ENCODE measurements around the gene EPB41L2.
"Not testable (repeated sequence)": the region's sequence is repeated elsewhere in the genome, so short reads cannot be mapped to it uniquely, and the experiment has no call there.

The EPB41L2 gene

GRCh38 chr6:130947464-130947863 lies 115.6 kb downstream of the EPB41L2 start:
- H3K4me3 ChIP-seq (ENCODE audit: low read depth, low read length), result no peak overlapping the region
- no peak for DNase-seq (ENCODE audit: low read depth, low spot score)
- no peak for TF ChIP-seq CTCF (IDR thresholded peaks at IDR 0.05; ENCODE audit: insufficient read depth, low read length, missing control alignments)
- POLR2A ChIA-PET, result no interaction called here
- CTCF ChIA-PET, result interaction anchor here (1.1 kb wide), 1 partner anchor 9 kb away, joined by 4 read pairs; no protein-coding TSS in a partner anchor

- CTCF ChIA-PET, result no interaction called here
- no peak for DNase-seq (ENCODE audit: low read depth, low spot score)
- no peak for TF ChIP-seq CTCF (IDR thresholded peaks at IDR 0.05; ENCODE audit: insufficient read depth, low read length, missing control alignments)
- no peak overlapping the region for H3K4me3 ChIP-seq (ENCODE audit: low read depth, low read length)
- POLR2A ChIA-PET, result no interaction called here
Measured at GRCh38 chr6:130946076-130946475, 117.0 kb downstream of the EPB41L2 start.

GRCh38 chr6:130945401-130945919 lies 117.6 kb downstream of the EPB41L2 start:
- H3K4me3 ChIP-seq (ENCODE audit: low read depth, low read length), result no peak overlapping the region
- ChIA-PET POLR2A (interaction anchor here (0.7 kb wide), 1 partner anchor 36 kb away, joined by 3 read pairs; no protein-coding TSS in a partner anchor), CTCF (no interaction called here)
- DNase-seq (ENCODE audit: low read depth, low spot score), result no peak
- TF ChIP-seq CTCF (IDR thresholded peaks at IDR 0.05; ENCODE audit: insufficient read depth, low read length, missing control alignments), result no peak

GRCh38 chr6:130944486-130944885 lies 118.6 kb downstream of the EPB41L2 start:
- H3K4me3 ChIP-seq (ENCODE audit: low read depth, low read length), result no peak overlapping the region
- POLR2A ChIA-PET, result no interaction called here
- CTCF ChIA-PET, result no interaction called here
- no peak for TF ChIP-seq CTCF (IDR thresholded peaks at IDR 0.05; ENCODE audit: insufficient read depth, low read length, missing control alignments)
- DNase-seq (ENCODE audit: low read depth, low spot score), result no peak

- ChIA-PET CTCF (no interaction called here), POLR2A (no interaction called here)
- no peak overlapping the region for H3K4me3 ChIP-seq (ENCODE audit: low read depth, low read length)
- no peak for TF ChIP-seq CTCF (IDR thresholded peaks at IDR 0.05; ENCODE audit: insufficient read depth, low read length, missing control alignments)
- DNase-seq (ENCODE audit: low read depth, low spot score), result no peak
Measured at GRCh38 chr6:130943738-130944137, 119.3 kb downstream of the EPB41L2 start.

- CTCF ChIA-PET, result interaction anchor here (0.7 kb wide), 1 partner anchor 53 kb away, joined by 3 read pairs; no protein-coding TSS in a partner anchor
- H3K4me3 ChIP-seq (ENCODE audit: low read depth, low read length); POLR2A ChIA-PET; DNase-seq (ENCODE audit: low read depth, low spot score): not testable (repeated sequence)
Measured at GRCh38 chr6:130942752-130943151, 120.3 kb downstream of the EPB41L2 start.

GRCh38 chr6:130937942-130938604 lies 125.0 kb downstream of the EPB41L2 start:
- POLR2A ChIA-PET, result no interaction called here
- TF ChIP-seq CTCF (IDR thresholded peaks at IDR 0.05; ENCODE audit: insufficient read depth, low read length, missing control alignments), result no peak
- no peak for DNase-seq (ENCODE audit: low read depth, low spot score)

More at GRCh38 chr6:130937942-130938604, 125.0 kb downstream of the EPB41L2 start:
- no peak overlapping the region for H3K4me3 ChIP-seq (ENCODE audit: low read depth, low read length)
- CTCF ChIA-PET, result interaction anchor here (1.3 kb wide), 1 partner anchor 10 kb away, joined by 4 read pairs; no protein-coding TSS in a partner anchor
